ENCODE measurements around the gene HMBS.
"Not testable (repeated sequence)": the region's sequence is repeated elsewhere in the genome, so short reads cannot be mapped to it uniquely, and the experiment has no call there.

The HMBS gene

GRCh38 chr11:119134389-119134978 lies 49.8 kb downstream of the HMBS start:
- Mint-ChIP-seq H3K27ac (no peak overlapping the region), H3K4me3 (no peak overlapping the region), H3K36me3 (ENCODE audit: low read depth) (peaks cover 37% of the 10 kb centered on the region)

GRCh38 chr11:119139276-119139675 lies 54.6 kb downstream of the HMBS start:
- not testable (repeated sequence) for H3K27ac Mint-ChIP-seq; H3K36me3 Mint-ChIP-seq (ENCODE audit: low read depth); H3K4me1 Mint-ChIP-seq (ENCODE audit: low read depth); H3K4me3 Mint-ChIP-seq; H3K9me3 Mint-ChIP-seq; DNase-seq (ENCODE audit: low spot score)
- peaks cover 20% of the 10 kb centered on the region for H3K27me3 Mint-ChIP-seq (ENCODE audit: low read depth)

More at GRCh38 chr11:119134389-119134978, 49.8 kb downstream of the HMBS start:
- Mint-ChIP-seq H3K4me1 (ENCODE audit: low read depth) (peaks cover 5% of the 10 kb centered on the region), H3K9me3 (no peaks in the 10 kb centered on the region), H3K27me3 (ENCODE audit: low read depth) (peaks cover 13% of the 10 kb centered on the region)
- DNase-seq (ENCODE audit: low spot score): no peak

Data from T-helper 2 cell treated with Interferon-gamma antibody and Interleukin-4, amounts not matched to agents 5 μg/mL and 100 μg/mL, for 36 hours (primary cell).